Mesenteric fat pad (tissue), 1 donor: Measurements from ENCODE around the gene CACNA2D4. TPM values are rescaled to one million over a fixed set of nuclear protein-coding genes. Genes with fewer than 3 reads are reported as not detected.

Source experiments
- DNase-seq: peaks from one replicate; pipeline ENCODE4 v3.0.0-alpha.2; 2020; ENCODE audit warnings: low spot score
- total RNA-seq: library from RNA; stranded (reverse); fragmentation: NEBNext Ultra II Directional; extraction: Animal tissue kit (Norgen Biotek cat#: 25700); gene quantifications from one replicate; pipeline ENCODE4 v1.2.1, GENCODE V29; 2021
- donor health status: DM: yes; HTN: yes; CAD: no.

The CACNA2D4 gene
- total RNA-seq, 1 donor from 2014 or later: 8.8 TPM

GRCh38 chr12:1758887-1759286, 159.6 kb downstream of the CACNA2D4 start:
- DNase-seq: no peak

GRCh38 chr12:1758376-1758775, 160.1 kb downstream of the CACNA2D4 start:
- no peak for DNase-seq

GRCh38 chr12:1750300-1750699, 168.2 kb downstream of the CACNA2D4 start:
- DNase-seq: no peak

GRCh38 chr12:1749019-1749418, 169.4 kb downstream of the CACNA2D4 start:
- DNase-seq: no peak

GRCh38 chr12:1747609-1748008, 170.8 kb downstream of the CACNA2D4 start:
- no peak for DNase-seq

GRCh38 chr12:1744932-1745331, 173.5 kb downstream of the CACNA2D4 start:
- no peak for DNase-seq

Other genes starting within 250 kb of the CACNA2D4 start
- gene ADIPOR2, start 227.6 kb downstream of the CACNA2D4 start, total RNA-seq: 119 TPM
- gene LRTM2, start 98.1 kb downstream of the CACNA2D4 start, total RNA-seq: not detected
- 8.0 TPM for gene DCP1B, start 85.8 kb upstream of the CACNA2D4 start, total RNA-seq
- gene CACNA1C, start 134.3 kb upstream of the CACNA2D4 start, total RNA-seq: 6.8 TPM